GM23248 (cell line): ENCODE results near the gene C6orf62. TPM values are rescaled to one million over a fixed set of nuclear protein-coding genes. Genes with fewer than 3 reads are reported as not detected.
"Not testable (repeated sequence)": the region's sequence is repeated elsewhere in the genome, so short reads cannot be mapped to it uniquely, and the experiment has no call there.

Experiments
- DNase-seq: peaks from one replicate; pipeline ENCODE4 v3.0.0-alpha.2; 2015
- H2AFZ ChIP-seq: fragments of 200-600 bp; sonication (generic); 2 replicates; pipeline ENCODE4 v1.6.1; 2016; ENCODE audit warnings: antibody characterized with exemption
- H3F3A ChIP-seq: fragments of 200-600 bp; sonication (generic); 2 replicates; pipeline ENCODE4 v1.6.1; 2016; ENCODE audit warnings: mild to moderate bottlenecking, antibody characterized with exemption, mixed run types; ENCODE audit not compliant: insufficient read depth
- H3K27ac ChIP-seq: fragments of 200-600 bp; sonication (generic); 2 replicates; pipeline ENCODE4 v1.5.1; 2016; ENCODE audit warnings: mild to moderate bottlenecking
- H3K27me3 ChIP-seq: fragments of 200-600 bp; sonication (generic); replicated peaks from 2 replicates; pipeline ENCODE4 v1.6.1; 2016; ENCODE audit warnings: mild to moderate bottlenecking; ENCODE audit not compliant: insufficient read depth
- H3K36me3 ChIP-seq: fragments of 200-600 bp; sonication (generic); 2 replicates; pipeline ENCODE4 v1.6.1; 2016; ENCODE audit warnings: low read depth, mild to moderate bottlenecking
- H3K4me1 ChIP-seq: fragments of 200-600 bp; sonication (generic); 2 replicates; pipeline ENCODE4 v1.6.1; 2016; ENCODE audit warnings: mild to moderate bottlenecking; ENCODE audit not compliant: insufficient read depth
- H3K4me2 ChIP-seq: fragments of 200-600 bp; sonication (generic); one replicate; pipeline ENCODE4 v1.6.1; 2016; ENCODE audit warnings: mild to moderate bottlenecking; ENCODE audit not compliant: unreplicated experiment
- H3K4me3 ChIP-seq: fragments of 200-600 bp; sonication (generic); 2 replicates; pipeline ENCODE4 v1.5.1; 2016; ENCODE audit warnings: mild to moderate bottlenecking
- H3K79me2 ChIP-seq: fragments of 200-600 bp; sonication (generic); 2 replicates; pipeline ENCODE4 v1.6.1; 2016; ENCODE audit warnings: mild to moderate bottlenecking; ENCODE audit not compliant: insufficient read depth
- H3K9ac ChIP-seq: fragments of 200-600 bp; sonication (generic); 2 replicates; pipeline ENCODE4 v1.6.1; 2016; ENCODE audit warnings: mild to moderate bottlenecking
- H3K9me2 ChIP-seq: fragments of 200-600 bp; sonication (generic); 2 replicates; pipeline ENCODE4 v1.6.1; 2016; ENCODE audit warnings: mixed run types, mild to moderate bottlenecking, moderate library complexity; ENCODE audit not compliant: insufficient read depth
- H3K9me3 ChIP-seq: fragments of 200-600 bp; sonication (generic); one replicate; pipeline ENCODE4 v1.6.1; 2017; ENCODE audit warnings: low read depth
- H4K20me1 ChIP-seq: fragments of 200-600 bp; sonication (generic); 2 replicates; pipeline ENCODE4 v1.6.0; 2016; ENCODE audit not compliant: insufficient read depth
- EZH2 ChIP-seq: fragments of 200-600 bp; sonication (generic); IDR thresholded peaks from 2 replicates; pipeline ENCODE4 v1.6.1; 2018; ENCODE audit warnings: antibody characterized with exemption, mild to moderate bottlenecking; ENCODE audit not compliant: insufficient read depth, poor library complexity, severe bottlenecking
- EZH2phosphoT487 ChIP-seq: fragments of 200-600 bp; sonication (generic); IDR thresholded peaks from 2 replicates; pipeline ENCODE4 v1.6.1; 2018; ENCODE audit warnings: antibody characterized with exemption, moderate library complexity, mild to moderate bottlenecking, low read depth; ENCODE audit not compliant: insufficient read depth
- WGBS, 2 experiments: methylation state at CpG; one replicate each; pipeline ENCODE4 v1.1.6; 2015 to 2017; ENCODE audit warnings: low lambda C conversion rate in 2 of 2, low coverage in 1 of 2; ENCODE audit errors: missing lambda C conversion rate in 2 of 2; 5-methylcytosine and 5-hydroxymethylcytosine counted together
- in situ Hi-C: fragments of 300-500 bp; cut with MboI; formaldehyde crosslinking; loops from 2 replicates; pipeline ENCODE4 v1.15.0; 2020
- polyA plus RNA-seq: library from polyadenylated mRNA; unstranded; fragments of >200 nt; fragmentation: Nextera tagmentation; extraction: Ambion mirVana; gene quantifications from 2 replicates; pipeline ENCODE4 v1.2.1, GENCODE V29; 2016
- total RNA-seq: library from RNA; depleted of rRNA; stranded (reverse); fragments of >200 nt; shearing (Covaris generic); gene quantifications from 2 replicates; pipeline ENCODE4 v1.2.3, GENCODE V29; 2014

C6orf62 gene
- total and polyA plus RNA-seq, 2 experiments from 2014 or later, result 107 to 307 TPM

DNA sequence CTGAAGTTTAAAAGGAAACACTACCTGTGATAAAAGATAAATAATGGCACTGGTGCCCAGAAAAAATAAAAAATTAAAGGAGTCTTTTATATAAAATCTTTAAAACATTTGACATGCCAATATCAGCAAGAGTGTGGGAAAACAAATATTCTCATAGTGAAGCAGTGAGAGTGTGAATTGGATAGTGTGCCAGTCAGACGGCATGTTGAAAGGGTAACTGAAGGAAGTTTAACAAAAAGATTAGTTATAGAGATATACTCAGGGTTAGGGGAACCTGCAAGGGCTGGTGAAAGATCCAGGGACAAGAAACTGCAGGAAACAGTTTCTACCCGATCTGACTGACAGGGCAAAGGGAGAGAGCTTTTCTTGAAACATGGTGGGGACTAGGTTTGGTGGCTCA, 33.5 kb upstream of the C6orf62 start:
- no peak overlapping the region for H2AFZ ChIP-seq
- DNase-seq, result no peak
- 84 to 88% methylated on average over 2 of the region's 2 CpGs for WGBS, 2 experiments
- TF ChIP-seq EZH2phosphoT487 (no peak), EZH2 (no peak)
- H3K9me2 ChIP-seq, result no peaks in the 10 kb centered on the region
- H3K27me3 ChIP-seq, result no peaks in the 10 kb centered on the region
- in situ Hi-C loops, result no loop called here
- no peaks in the 10 kb centered on the region for H3F3A ChIP-seq
- no peaks in the 10 kb centered on the region for H3K79me2 ChIP-seq
- H3K4me2 ChIP-seq, result no peak overlapping the region
- H3K9ac ChIP-seq, result no peak overlapping the region
- no peak overlapping the region for H3K27ac ChIP-seq
- H3K9me3 ChIP-seq, result no peaks in the 10 kb centered on the region
- no peaks in the 10 kb centered on the region for H3K36me3 ChIP-seq
- no peak overlapping the region for H3K4me3 ChIP-seq
- no peaks in the 10 kb centered on the region for H4K20me1 ChIP-seq
- no peaks in the 10 kb centered on the region for H3K4me1 ChIP-seq

DNA sequence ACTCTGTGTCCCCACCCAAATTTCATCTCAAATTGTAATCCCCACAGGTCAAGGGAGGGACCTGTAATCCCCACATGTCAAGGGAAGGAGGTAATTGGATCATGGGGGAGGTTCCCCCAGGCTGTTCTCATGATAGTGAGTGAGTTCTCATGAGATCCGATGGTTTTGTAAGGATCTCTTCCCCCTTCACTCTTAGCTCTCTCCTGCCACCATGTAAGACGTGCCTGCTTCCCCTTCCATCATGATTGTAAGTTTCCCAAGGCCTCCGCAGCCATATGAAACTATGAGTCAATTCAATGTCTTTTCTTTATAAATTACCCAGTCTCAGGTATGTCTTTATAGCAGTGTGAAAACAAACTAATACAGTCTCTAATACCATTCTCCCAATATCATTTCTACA, 31.9 kb upstream of the C6orf62 start:
- H2AFZ ChIP-seq, H3K9me3 ChIP-seq, H4K20me1 ChIP-seq, H3K36me3 ChIP-seq, DNase-seq, in situ Hi-C loops, H3K79me2 ChIP-seq, H3K27ac ChIP-seq, H3F3A ChIP-seq, H3K4me1 ChIP-seq, H3K9ac ChIP-seq, H3K9me2 ChIP-seq, H3K27me3 ChIP-seq, H3K4me3 ChIP-seq, H3K4me2 ChIP-seq: not testable (repeated sequence)
- WGBS, 2 experiments, result 71 to 77% methylated on average over 3 of the region's 3 CpGs

- H3K4me2 ChIP-seq, result no peak overlapping the region
- no peak overlapping the region for H3K4me3 ChIP-seq
- TF ChIP-seq EZH2phosphoT487 (no peak), EZH2 (no peak)
- no peaks in the 10 kb centered on the region for H3K27me3 ChIP-seq
- H3K9ac ChIP-seq, result no peak overlapping the region
- peaks cover 3% of the 10 kb centered on the region for H3F3A ChIP-seq
- no peaks in the 10 kb centered on the region for H4K20me1 ChIP-seq
- no peaks in the 10 kb centered on the region for H3K36me3 ChIP-seq
- in situ Hi-C loops, result no loop called here
- no peaks in the 10 kb centered on the region for H3K9me3 ChIP-seq
- peak overlapping the region; percentile 21; the same call in 1 of the 2 replicates for H2AFZ ChIP-seq
- H3K9me2 ChIP-seq, result no peaks in the 10 kb centered on the region
- 21 to 28% methylated on average over 3 of the region's 3 CpGs for WGBS, 2 experiments
- no peak overlapping the region for H3K27ac ChIP-seq
- peaks cover 2% of the 10 kb centered on the region for H3K4me1 ChIP-seq
- H3K79me2 ChIP-seq, result no peaks in the 10 kb centered on the region
- no peak for DNase-seq
Measured at GRCh38 chr6:24749297-24749696, 30.3 kb upstream of the C6orf62 start.

- no peaks in the 10 kb centered on the region for H3K27me3 ChIP-seq
- H3K4me3 ChIP-seq, result no peak overlapping the region
- H3K79me2 ChIP-seq, result no peaks in the 10 kb centered on the region
- DNase-seq, result no peak
- H3K4me2 ChIP-seq, result no peak overlapping the region
- in situ Hi-C loops, result no loop called here
- no peak overlapping the region for H3K27ac ChIP-seq
- no peaks in the 10 kb centered on the region for H3K9me2 ChIP-seq
- TF ChIP-seq EZH2 (no peak), EZH2phosphoT487 (no peak)
- H3F3A ChIP-seq, result peaks cover 28% of the 10 kb centered on the region
- H3K36me3 ChIP-seq, result no peaks in the 10 kb centered on the region
- H3K4me1 ChIP-seq, result peaks cover 30% of the 10 kb centered on the region
- H3K9me3 ChIP-seq, result no peaks in the 10 kb centered on the region
- no peak overlapping the region for H3K9ac ChIP-seq
- H2AFZ ChIP-seq, result no peak overlapping the region
- 79 to 84% methylated on average over 5 of the region's 5 CpGs for WGBS, 2 experiments
- no peaks in the 10 kb centered on the region for H4K20me1 ChIP-seq
Measured at GRCh38 chr6:24744911-24745310, 26.0 kb upstream of the C6orf62 start.

- peak overlapping the region; percentile 90 for H2AFZ ChIP-seq
- H3K4me1 ChIP-seq, result peaks cover 30% of the 10 kb centered on the region
- peak overlapping the region; percentile 68 for H3K4me3 ChIP-seq
- in situ Hi-C loops, result no loop called here
- no peak for TF ChIP-seq EZH2
- TF ChIP-seq EZH2phosphoT487, result no peak
- peak overlapping the region; percentile 99 for H3K27ac ChIP-seq
- no peaks in the 10 kb centered on the region for H3K9me2 ChIP-seq
- WGBS, 2 experiments, result 75 to 87% methylated on average over 3 of the region's 3 CpGs
- no peaks in the 10 kb centered on the region for H3K9me3 ChIP-seq
- H3K4me2 ChIP-seq, result peak overlapping the region; percentile 88
- no peaks in the 10 kb centered on the region for H4K20me1 ChIP-seq
- no peaks in the 10 kb centered on the region for H3K36me3 ChIP-seq
- peaks cover 28% of the 10 kb centered on the region for H3F3A ChIP-seq
- no peaks in the 10 kb centered on the region for H3K79me2 ChIP-seq
- no peak for DNase-seq
- H3K9ac ChIP-seq, result peak overlapping the region; percentile 84
- H3K27me3 ChIP-seq, result no peaks in the 10 kb centered on the region
Measured at GRCh38 chr6:24743944-24744335, 25.0 kb upstream of the C6orf62 start.
